H1 (cell line): ENCODE results near the gene TC2N. TPM values are rescaled to one million over a fixed set of nuclear protein-coding genes. Genes with fewer than 3 reads are reported as not detected.

Experiments used
- CTCF ChIA-PET: fragments of 300-600 bp; sonication (Branson Sonifier 250); formaldehyde crosslinking; loops from one replicate; lab custom pipeline; 2021; ENCODE audit not compliant: partially characterized antibody; lab: Charles Lee
- POLR2A ChIA-PET: fragments of 300-600 bp; sonication (Branson Sonifier 250); formaldehyde crosslinking; loops from one replicate; lab custom pipeline; 2021; ENCODE audit warnings: inconsistent platforms; ENCODE audit not compliant: partially characterized antibody; lab: Charles Lee
- DNase-seq, 2 experiments: peaks; one replicate each; pipeline versions ENCODE4 v3.0.0 to v3.0.0-alpha.2; 2010 to 2022; ENCODE audit warnings: low spot score in 2 of 2, low read depth in 1 of 2, mixed read lengths in 1 of 2
- FAIRE-seq: peaks from 2 replicates; lab custom pipeline; 2011; peaks lifted over from hg19 to GRCh38; lab: Jason Lieb, UNC
- H2AFZ ChIP-seq: 2 replicates; pipeline ENCODE4 v1.8.1; 2012; ENCODE audit warnings: low read length, inconsistent platforms
- H2AK5ac ChIP-seq: 2 replicates; pipeline ENCODE4 v1.6.1; 2013; ENCODE audit warnings: low read depth, low read length
- H2BK120ac ChIP-seq: replicated peaks from 2 replicates; pipeline ENCODE3; 2013; ENCODE audit warnings: low read depth, low read length, inconsistent platforms
- H2BK12ac ChIP-seq: 2 replicates; pipeline ENCODE4 v1.6.1; 2013; ENCODE audit warnings: low read depth, low read length
- H2BK15ac ChIP-seq: 2 replicates; pipeline ENCODE4 v1.6.1; 2013; ENCODE audit warnings: low read length
- H2BK20ac ChIP-seq: 2 replicates; pipeline ENCODE4 v1.6.1; 2013; ENCODE audit warnings: low read length
- H2BK5ac ChIP-seq: 2 replicates; pipeline ENCODE4 v1.6.1; 2013; ENCODE audit warnings: low read depth, low read length
- H3K14ac ChIP-seq: 2 replicates; pipeline ENCODE4 v1.6.1; 2013; ENCODE audit warnings: inconsistent platforms; ENCODE audit not compliant: insufficient read length
- H3K18ac ChIP-seq: 2 replicates; pipeline ENCODE4 v1.6.1; 2013; ENCODE audit warnings: low read length; ENCODE audit errors: extremely low read depth
- H3K23ac ChIP-seq: 2 replicates; pipeline ENCODE4 v1.6.1; 2013; ENCODE audit warnings: inconsistent platforms; ENCODE audit not compliant: insufficient read length
- H3K23me2 ChIP-seq: 2 replicates; pipeline ENCODE4 v1.6.1; 2013; ENCODE audit warnings: low read depth, low read length
- H3K27ac ChIP-seq: 2 replicates; pipeline ENCODE4 v1.6.1; 2011; ENCODE audit warnings: low read depth, low read length, inconsistent platforms
- H3K27me3 ChIP-seq, 4 experiments: replicated peaks in 1 of 4; 1 replicate in 1 of 4; 2 replicates in 3 of 4; pipeline versions ENCODE4 v1.6.1 to v1.8.1; 2011 to 2013; ENCODE audit warnings: low read length in 3 of 4, mild to moderate bottlenecking in 3 of 4, inconsistent platforms in 2 of 4, mixed read lengths in 2 of 4, moderate library complexity in 1 of 4; ENCODE audit not compliant: control insufficient read depth in 3 of 4, insufficient read depth in 3 of 4; ENCODE audit errors: extremely low read depth in 1 of 4
- H3K36me3 ChIP-seq, 4 experiments: 2 replicates each; pipeline versions ENCODE4 v1.6.1 to v1.8.1; 2011 to 2013; ENCODE audit warnings: mild to moderate bottlenecking in 4 of 4, low read length in 3 of 4, moderate library complexity in 2 of 4, control low read depth in 1 of 4, inconsistent platforms in 1 of 4; ENCODE audit not compliant: insufficient read depth in 4 of 4, control insufficient read depth in 2 of 4
- H3K4ac ChIP-seq: replicated peaks from 2 replicates; pipeline ENCODE3; 2013; ENCODE audit warnings: low read length, low read depth, mixed read lengths, inconsistent platforms; ENCODE audit not compliant: insufficient read length
- H3K4me1 ChIP-seq, 4 experiments: replicated peaks in 1 of 4; 1 replicate in 1 of 4; 2 replicates in 3 of 4; pipeline versions ENCODE4 v1.6.1 to v1.8.1; 2011 to 2013; ENCODE audit warnings: low read length in 3 of 4, inconsistent platforms in 2 of 4, mixed read lengths in 1 of 4; ENCODE audit not compliant: insufficient read depth in 4 of 4, control insufficient read depth in 3 of 4
- H3K4me2 ChIP-seq, 2 experiments: 2 replicates each; pipeline versions ENCODE4 v1.6.1 to v1.8.1; 2011 to 2013; ENCODE audit warnings: low read depth in 2 of 2, low read length in 2 of 2, control low read depth in 1 of 2, inconsistent platforms in 1 of 2, mild to moderate bottlenecking in 1 of 2; ENCODE audit not compliant: insufficient read depth in 1 of 2
- H3K4me3 ChIP-seq, 4 experiments: fragments of 200-600, 300-600 bp in 1 of 4; sonication (generic), shearing (Covaris generic), sonication (Bioruptor Twin) in 1 of 4; 2 replicates each; pipeline versions ENCODE4 v1.5.1 to v1.8.1; 2011 to 2016; ENCODE audit warnings: low read length in 4 of 4, low read depth in 3 of 4, control low read depth in 2 of 4, inconsistent platforms in 2 of 4, mild to moderate bottlenecking in 2 of 4, mixed read lengths in 1 of 4, moderate library complexity in 1 of 4; ENCODE audit not compliant: insufficient read depth in 2 of 4; ENCODE audit errors: extremely low read depth in 1 of 4
- H3K56ac ChIP-seq: replicated peaks from 2 replicates; pipeline ENCODE3; 2013; ENCODE audit warnings: low read depth, mild to moderate bottlenecking, mixed read lengths, low read length, inconsistent platforms; ENCODE audit not compliant: insufficient read length
- H3K79me1 ChIP-seq: 2 replicates; pipeline ENCODE4 v1.6.1; 2013; ENCODE audit warnings: low read depth, low read length, control low read depth
- H3K79me2 ChIP-seq, 2 experiments: 2 replicates each; pipeline versions ENCODE4 v1.6.1 to v1.8.1; 2012 to 2013; ENCODE audit warnings: low read length in 2 of 2, mild to moderate bottlenecking in 2 of 2, inconsistent platforms in 1 of 2; ENCODE audit not compliant: insufficient read depth in 2 of 2, control insufficient read depth in 1 of 2
- H3K9ac ChIP-seq, 4 experiments: replicated peaks in 1 of 4; 1 replicate in 1 of 4; 2 replicates in 3 of 4; pipeline versions ENCODE4 v1.6.1 to v1.8.1; 2011 to 2013; ENCODE audit warnings: low read depth in 3 of 4, low read length in 3 of 4, control low read depth in 2 of 4, mild to moderate bottlenecking in 2 of 4, moderate library complexity in 2 of 4, inconsistent platforms in 1 of 4; ENCODE audit errors: extremely low read depth in 1 of 4
- H3K9me3 ChIP-seq, 2 experiments: 2 replicates each; pipeline versions ENCODE4 v1.6.1 to v1.8.1; 2012 to 2013; ENCODE audit warnings: mild to moderate bottlenecking in 2 of 2, moderate library complexity in 2 of 2, control low read depth in 1 of 2, inconsistent platforms in 1 of 2, low read depth in 1 of 2, low read length in 1 of 2, mixed read lengths in 1 of 2; ENCODE audit not compliant: insufficient read depth in 2 of 2
- H4K20me1 ChIP-seq, 2 experiments: replicated peaks in 1 of 2; 2 replicates each; pipeline versions ENCODE3 to v1.8.1; 2011 to 2013; ENCODE audit warnings: inconsistent platforms in 2 of 2, low read length in 2 of 2, mild to moderate bottlenecking in 1 of 2; ENCODE audit not compliant: insufficient read depth in 2 of 2, control insufficient read depth in 1 of 2
- H4K5ac ChIP-seq: 2 replicates; pipeline ENCODE4 v1.6.1; 2013; ENCODE audit warnings: low read length, low read depth, mixed read lengths, inconsistent platforms; ENCODE audit not compliant: insufficient read length
- H4K8ac ChIP-seq: 2 replicates; pipeline ENCODE4 v1.8.0; 2013; ENCODE audit warnings: mild to moderate bottlenecking, moderate library complexity, low read length, inconsistent platforms; ENCODE audit not compliant: insufficient read depth; ENCODE audit errors: extremely low read depth
- H4K91ac ChIP-seq: replicated peaks from 2 replicates; pipeline ENCODE3; 2013; ENCODE audit warnings: low read length, mixed read lengths, inconsistent platforms; ENCODE audit not compliant: insufficient read length
- CTBP2 ChIP-seq: IDR thresholded peaks from 2 replicates; pipeline ENCODE4 v1.7.0; 2011; ENCODE audit warnings: borderline replicate concordance, mild to moderate bottlenecking, moderate library complexity, mixed read lengths, low read length; ENCODE audit not compliant: insufficient read depth, insufficient read length
- E2F6 ChIP-seq: IDR thresholded peaks from 2 replicates; pipeline ENCODE4 v1.6.1; 2012; ENCODE audit warnings: inconsistent platforms
- EP300 ChIP-seq, 2 experiments: IDR thresholded peaks; 1 replicate in 1 of 2; 2 replicates in 1 of 2; pipeline ENCODE4 v1.6.1; 2011 to 2012; ENCODE audit warnings: low read depth in 2 of 2, low read length in 2 of 2, mild to moderate bottlenecking in 2 of 2, borderline replicate concordance in 1 of 2, inconsistent platforms in 1 of 2, moderate library complexity in 1 of 2
- FOSL1 ChIP-seq: IDR thresholded peaks from 2 replicates; pipeline ENCODE4 v1.6.1; 2011; ENCODE audit warnings: mild to moderate bottlenecking, low read depth, low read length, moderate library complexity; ENCODE audit not compliant: insufficient read depth
- GABPA ChIP-seq: IDR thresholded peaks from 2 replicates; pipeline ENCODE4 v1.6.1; 2011; ENCODE audit warnings: mild to moderate bottlenecking, low read length, moderate library complexity, borderline replicate concordance; ENCODE audit not compliant: insufficient read depth
- GTF2F1 ChIP-seq: IDR thresholded peaks from 2 replicates; pipeline ENCODE4 v1.6.1; 2012; ENCODE audit warnings: low read depth, low read length, improper control_type of control experiment, borderline replicate concordance
- POLR2A ChIP-seq, 2 experiments: IDR thresholded peaks; 1 replicate in 1 of 2; 2 replicates in 1 of 2; pipeline ENCODE4 v1.6.1; 2011; ENCODE audit warnings: low read depth in 2 of 2, low read length in 2 of 2, mild to moderate bottlenecking in 2 of 2; ENCODE audit errors: control extremely low read depth in 1 of 2
- POLR2AphosphoS5 ChIP-seq: IDR thresholded peaks from 2 replicates; pipeline ENCODE4 v1.6.1; 2011; ENCODE audit warnings: low read depth, low read length
- POU5F1 ChIP-seq: IDR thresholded peaks from 2 replicates; pipeline ENCODE4 v1.6.1; 2011; ENCODE audit warnings: low read depth, mild to moderate bottlenecking, low read length, moderate library complexity
- RAD21 ChIP-seq, 2 experiments: IDR thresholded peaks in 1 of 2; conservative IDR thresholded peaks in 1 of 2; 2 replicates each; pipeline ENCODE4 v1.6.1; 2011; ENCODE audit warnings: low read depth in 2 of 2, low read length in 2 of 2, improper control_type of control experiment in 1 of 2, inconsistent platforms in 1 of 2, mild to moderate bottlenecking in 1 of 2, moderate library complexity in 1 of 2
- TBP ChIP-seq: IDR thresholded peaks from 2 replicates; pipeline ENCODE4 v1.6.1; 2011; ENCODE audit warnings: low read depth, low read length, improper control_type of control experiment
- TCF12 ChIP-seq: IDR thresholded peaks from 2 replicates; pipeline ENCODE4 v1.6.1; 2011; ENCODE audit warnings: low read depth, mild to moderate bottlenecking, low read length
- USF2 ChIP-seq: IDR thresholded peaks from 2 replicates; pipeline ENCODE4 v1.6.1; 2011; ENCODE audit warnings: low read length, improper control_type of control experiment
- WGBS, 2 experiments: shearing (Covaris generic) in 1 of 2; methylation state at CpG; one replicate each; pipeline versions ENCODE4 v1.1.6 to v1.1.7; 2013 to 2015; ENCODE audit warnings: low lambda C conversion rate in 2 of 2, mixed read lengths in 2 of 2, inconsistent platforms in 1 of 2, low coverage in 1 of 2, missing lambda C conversion rate in 1 of 2; ENCODE audit not compliant: insufficient replicate concordance in 2 of 2, insufficient coverage in 1 of 2, insufficient read length in 1 of 2; ENCODE audit errors: extremely low coverage in 1 of 2, missing lambda C conversion rate in 1 of 2; 5-methylcytosine and 5-hydroxymethylcytosine counted together
- polyA plus RNA-seq, 7 experiments: library from polyadenylated mRNA; depleted of rRNA in 3 of 7; stranded (reverse) in 5 of 7; unstranded in 2 of 7; fragments of >200 nt in 5 of 7; fragments of 200-250 nt in 2 of 7; gene quantifications; 1 replicate in 5 of 7; 2 replicates in 1 of 7; 4 replicates in 1 of 7; pipeline versions ENCODE4 v1.2.1 to v1.2.3, GENCODE V29; 2011 to 2013; ENCODE audit warnings: missing spikeins in 2 of 7, mixed read lengths in 2 of 7
- total RNA-seq: library from RNA; stranded (reverse); fragmentation: NEBNext Ultra II Directional; extraction: Animal tissue kit (Norgen Biotek cat#: 25700); gene quantifications from 2 replicates; pipeline ENCODE4 v1.2.1, GENCODE V29; 2021

TC2N gene
- total and polyA plus RNA-seq, 2 of the 8 experiments (the other 6 are each of a cell fraction or from before 2014, with no cell fraction given) = 9.7 to 36.2 TPM

- Histone ChIP-seq H2BK15ac (no peak overlapping the region), H3K36me3 (no peaks in the 10 kb centered on the region), H2BK5ac (no peak overlapping the region), H3K9me3 (no peaks in the 10 kb centered on the region), H3K23me2 (no peaks in the 10 kb centered on the region), H3K4ac (no peak overlapping the region), H4K5ac (no peak overlapping the region), H3K56ac (no peak overlapping the region), H3K79me2 (no peaks in the 10 kb centered on the region), H3K4me2 (no peak overlapping the region), H3K23ac (no peak overlapping the region), H2BK12ac (no peak overlapping the region), H4K91ac (no peak overlapping the region), H4K20me1 (no peaks in the 10 kb centered on the region), H3K27me3 (no peaks in the 10 kb centered on the region), H3K4me3 (no peak overlapping the region), H3K27ac (no peak overlapping the region), H3K79me1 (no peaks in the 10 kb centered on the region), H3K4me1 (no peaks in the 10 kb centered on the region), H3K18ac (no peak overlapping the region), H2AFZ (no peak overlapping the region), H3K14ac (no peak overlapping the region), H4K8ac (no peak overlapping the region), H3K9ac (no peak overlapping the region), H2BK20ac (no peak overlapping the region), H2BK120ac (no peak overlapping the region), H2AK5ac (no peak overlapping the region)
- FAIRE-seq (no peak), DNase-seq (no peak)
- TF ChIP-seq USF2 (no peak), CTBP2 (no peak), GTF2F1 (no peak), TCF12 (no peak), GABPA (no peak), POU5F1 (no peak), POLR2AphosphoS5 (no peak), RAD21 (IDR thresholded peaks at IDR 0.05 in 1 of 2, conservative IDR thresholded peaks at IDR 0.05 in 1 of 2; ENCODE audit: low read depth in 2 of 2, low read length in 2 of 2) (no peak), E2F6 (no peak), POLR2A (IDR thresholded peaks at IDR 0.05; ENCODE audit: control extremely low read depth in 1 of 2, low read depth in 2 of 2, low read length in 2 of 2) (no peak), FOSL1 (no peak), EP300 (IDR thresholded peaks at IDR 0.05; ENCODE audit: borderline replicate concordance in 1 of 2, low read depth in 2 of 2, low read length in 2 of 2) (no peak), TBP (no peak)
- 90% methylated on average over 1 of the region's 1 CpG; no CpG with 5 or more reads in 1 of the 2 experiments for WGBS, 2 experiments
- POLR2A ChIA-PET = no interaction called here
- CTCF ChIA-PET = no interaction called here
These were observed 19.6 kb downstream of the TC2N start for GRCh38 chr14:91847693-91848092.
